IMR-90 (cell line): ENCODE measurements around the gene ZNF445.

ENCODE experiments used
- BHLHE40 ChIP-seq: fragments of 150-350 bp; IDR thresholded peaks from 2 replicates; pipeline ENCODE4 v1.6.1; 2016; ENCODE audit warnings: mild to moderate bottlenecking, low read depth, low read length
- TF ChIP-seq, protein P1 (sequence below): conservative IDR thresholded peaks from 2 replicates; pipeline ENCODE4 v1.5.1; 2012; ENCODE audit warnings: mild to moderate bottlenecking, low read depth, low read length, improper control_type of control experiment

DNA sequence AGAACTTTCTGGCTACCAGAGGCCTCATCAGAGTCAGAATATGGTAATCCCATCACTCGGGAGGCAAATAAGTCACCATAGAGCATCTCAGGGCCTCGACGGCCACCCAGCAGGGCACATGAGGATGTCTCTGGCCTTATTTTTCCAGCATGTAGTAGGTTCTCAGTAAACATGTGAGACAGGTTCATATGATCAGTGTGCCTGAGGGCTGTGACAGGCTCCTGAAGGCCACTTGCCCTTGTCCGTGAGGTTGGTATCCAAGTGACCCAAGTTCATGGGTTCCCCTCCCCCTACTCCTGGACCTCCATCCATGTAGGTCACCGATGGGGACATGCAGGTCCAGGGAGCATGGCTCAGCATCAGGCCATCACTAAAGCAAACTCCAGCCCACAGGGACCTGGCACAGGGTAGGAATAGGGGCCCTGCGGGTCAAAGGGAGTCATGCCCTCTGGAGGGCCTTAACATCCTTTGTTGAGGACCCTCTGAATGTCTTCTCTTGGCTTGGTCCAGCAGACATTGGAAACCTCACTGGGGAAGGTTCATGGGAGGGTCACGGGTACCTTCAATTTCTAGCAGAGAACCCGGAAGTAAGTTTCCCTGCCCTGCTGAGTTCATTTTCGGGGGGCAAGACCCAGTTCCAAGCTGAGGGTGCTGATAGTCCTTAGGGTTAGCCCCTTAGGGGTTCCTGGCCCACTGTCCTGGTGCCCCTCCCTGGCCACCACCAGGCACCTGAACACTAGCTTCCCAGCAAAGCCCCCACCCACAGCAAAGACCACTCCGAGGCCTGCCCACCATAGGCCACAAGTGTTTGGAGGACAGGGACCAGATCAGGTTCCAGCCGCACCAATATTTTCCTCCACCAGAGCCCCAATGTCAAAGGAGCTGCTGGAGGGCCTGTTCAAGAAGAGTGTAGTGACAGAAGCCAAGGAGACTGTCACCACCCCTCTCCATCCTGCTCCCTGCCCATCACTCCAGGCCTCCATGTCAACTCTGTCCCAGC lies 61.1 kb downstream of the ZNF445 start:
- no peak for TF ChIP-seq BHLHE40
- TF ChIP-seq, protein P1, sequence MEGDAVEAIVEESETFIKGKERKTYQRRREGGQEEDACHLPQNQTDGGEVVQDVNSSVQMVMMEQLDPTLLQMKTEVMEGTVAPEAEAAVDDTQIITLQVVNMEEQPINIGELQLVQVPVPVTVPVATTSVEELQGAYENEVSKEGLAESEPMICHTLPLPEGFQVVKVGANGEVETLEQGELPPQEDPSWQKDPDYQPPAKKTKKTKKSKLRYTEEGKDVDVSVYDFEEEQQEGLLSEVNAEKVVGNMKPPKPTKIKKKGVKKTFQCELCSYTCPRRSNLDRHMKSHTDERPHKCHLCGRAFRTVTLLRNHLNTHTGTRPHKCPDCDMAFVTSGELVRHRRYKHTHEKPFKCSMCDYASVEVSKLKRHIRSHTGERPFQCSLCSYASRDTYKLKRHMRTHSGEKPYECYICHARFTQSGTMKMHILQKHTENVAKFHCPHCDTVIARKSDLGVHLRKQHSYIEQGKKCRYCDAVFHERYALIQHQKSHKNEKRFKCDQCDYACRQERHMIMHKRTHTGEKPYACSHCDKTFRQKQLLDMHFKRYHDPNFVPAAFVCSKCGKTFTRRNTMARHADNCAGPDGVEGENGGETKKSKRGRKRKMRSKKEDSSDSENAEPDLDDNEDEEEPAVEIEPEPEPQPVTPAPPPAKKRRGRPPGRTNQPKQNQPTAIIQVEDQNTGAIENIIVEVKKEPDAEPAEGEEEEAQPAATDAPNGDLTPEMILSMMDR = no peak
